ENCODE results near the gene KRCC1. TPM values are rescaled to one million over a fixed set of nuclear protein-coding genes. Genes with fewer than 3 reads are reported as not detected.

The KRCC1 gene
- total and polyA plus RNA-seq, 2 experiments from 2014 or later: 10.3 to 12.5 TPM

DNA sequence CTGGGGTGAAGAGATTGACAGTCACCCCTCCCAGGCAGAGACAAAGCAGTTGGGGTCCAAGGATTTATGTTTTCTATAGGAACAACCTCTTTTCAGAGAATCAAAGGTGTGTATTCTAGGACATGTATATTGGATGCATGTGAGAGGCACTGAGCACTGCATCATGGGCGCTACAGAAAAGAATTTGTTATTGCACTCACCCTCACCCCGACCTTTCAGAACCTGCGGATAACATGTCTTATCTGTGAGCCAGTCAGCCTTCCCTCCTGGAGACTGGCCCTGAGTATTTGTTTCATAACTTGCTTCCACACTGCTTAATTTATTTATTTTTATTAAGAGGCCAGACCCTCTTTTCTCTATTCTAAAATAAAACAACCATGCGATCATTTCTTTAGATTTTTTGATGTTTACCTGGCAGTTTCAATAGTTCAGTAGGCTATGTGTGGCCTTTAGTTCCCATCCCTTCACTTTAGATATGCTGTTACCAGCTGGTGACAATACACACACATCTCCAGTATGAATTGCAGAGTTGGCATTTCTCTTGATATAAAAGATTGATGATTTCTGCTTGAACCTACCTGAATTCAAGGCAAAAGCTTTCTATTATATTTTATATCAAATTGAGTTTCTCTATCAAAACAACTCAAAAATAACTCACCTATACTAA, 42.4 kb upstream of the KRCC1 start (continued):
- TF ChIP-seq, protein P1, sequence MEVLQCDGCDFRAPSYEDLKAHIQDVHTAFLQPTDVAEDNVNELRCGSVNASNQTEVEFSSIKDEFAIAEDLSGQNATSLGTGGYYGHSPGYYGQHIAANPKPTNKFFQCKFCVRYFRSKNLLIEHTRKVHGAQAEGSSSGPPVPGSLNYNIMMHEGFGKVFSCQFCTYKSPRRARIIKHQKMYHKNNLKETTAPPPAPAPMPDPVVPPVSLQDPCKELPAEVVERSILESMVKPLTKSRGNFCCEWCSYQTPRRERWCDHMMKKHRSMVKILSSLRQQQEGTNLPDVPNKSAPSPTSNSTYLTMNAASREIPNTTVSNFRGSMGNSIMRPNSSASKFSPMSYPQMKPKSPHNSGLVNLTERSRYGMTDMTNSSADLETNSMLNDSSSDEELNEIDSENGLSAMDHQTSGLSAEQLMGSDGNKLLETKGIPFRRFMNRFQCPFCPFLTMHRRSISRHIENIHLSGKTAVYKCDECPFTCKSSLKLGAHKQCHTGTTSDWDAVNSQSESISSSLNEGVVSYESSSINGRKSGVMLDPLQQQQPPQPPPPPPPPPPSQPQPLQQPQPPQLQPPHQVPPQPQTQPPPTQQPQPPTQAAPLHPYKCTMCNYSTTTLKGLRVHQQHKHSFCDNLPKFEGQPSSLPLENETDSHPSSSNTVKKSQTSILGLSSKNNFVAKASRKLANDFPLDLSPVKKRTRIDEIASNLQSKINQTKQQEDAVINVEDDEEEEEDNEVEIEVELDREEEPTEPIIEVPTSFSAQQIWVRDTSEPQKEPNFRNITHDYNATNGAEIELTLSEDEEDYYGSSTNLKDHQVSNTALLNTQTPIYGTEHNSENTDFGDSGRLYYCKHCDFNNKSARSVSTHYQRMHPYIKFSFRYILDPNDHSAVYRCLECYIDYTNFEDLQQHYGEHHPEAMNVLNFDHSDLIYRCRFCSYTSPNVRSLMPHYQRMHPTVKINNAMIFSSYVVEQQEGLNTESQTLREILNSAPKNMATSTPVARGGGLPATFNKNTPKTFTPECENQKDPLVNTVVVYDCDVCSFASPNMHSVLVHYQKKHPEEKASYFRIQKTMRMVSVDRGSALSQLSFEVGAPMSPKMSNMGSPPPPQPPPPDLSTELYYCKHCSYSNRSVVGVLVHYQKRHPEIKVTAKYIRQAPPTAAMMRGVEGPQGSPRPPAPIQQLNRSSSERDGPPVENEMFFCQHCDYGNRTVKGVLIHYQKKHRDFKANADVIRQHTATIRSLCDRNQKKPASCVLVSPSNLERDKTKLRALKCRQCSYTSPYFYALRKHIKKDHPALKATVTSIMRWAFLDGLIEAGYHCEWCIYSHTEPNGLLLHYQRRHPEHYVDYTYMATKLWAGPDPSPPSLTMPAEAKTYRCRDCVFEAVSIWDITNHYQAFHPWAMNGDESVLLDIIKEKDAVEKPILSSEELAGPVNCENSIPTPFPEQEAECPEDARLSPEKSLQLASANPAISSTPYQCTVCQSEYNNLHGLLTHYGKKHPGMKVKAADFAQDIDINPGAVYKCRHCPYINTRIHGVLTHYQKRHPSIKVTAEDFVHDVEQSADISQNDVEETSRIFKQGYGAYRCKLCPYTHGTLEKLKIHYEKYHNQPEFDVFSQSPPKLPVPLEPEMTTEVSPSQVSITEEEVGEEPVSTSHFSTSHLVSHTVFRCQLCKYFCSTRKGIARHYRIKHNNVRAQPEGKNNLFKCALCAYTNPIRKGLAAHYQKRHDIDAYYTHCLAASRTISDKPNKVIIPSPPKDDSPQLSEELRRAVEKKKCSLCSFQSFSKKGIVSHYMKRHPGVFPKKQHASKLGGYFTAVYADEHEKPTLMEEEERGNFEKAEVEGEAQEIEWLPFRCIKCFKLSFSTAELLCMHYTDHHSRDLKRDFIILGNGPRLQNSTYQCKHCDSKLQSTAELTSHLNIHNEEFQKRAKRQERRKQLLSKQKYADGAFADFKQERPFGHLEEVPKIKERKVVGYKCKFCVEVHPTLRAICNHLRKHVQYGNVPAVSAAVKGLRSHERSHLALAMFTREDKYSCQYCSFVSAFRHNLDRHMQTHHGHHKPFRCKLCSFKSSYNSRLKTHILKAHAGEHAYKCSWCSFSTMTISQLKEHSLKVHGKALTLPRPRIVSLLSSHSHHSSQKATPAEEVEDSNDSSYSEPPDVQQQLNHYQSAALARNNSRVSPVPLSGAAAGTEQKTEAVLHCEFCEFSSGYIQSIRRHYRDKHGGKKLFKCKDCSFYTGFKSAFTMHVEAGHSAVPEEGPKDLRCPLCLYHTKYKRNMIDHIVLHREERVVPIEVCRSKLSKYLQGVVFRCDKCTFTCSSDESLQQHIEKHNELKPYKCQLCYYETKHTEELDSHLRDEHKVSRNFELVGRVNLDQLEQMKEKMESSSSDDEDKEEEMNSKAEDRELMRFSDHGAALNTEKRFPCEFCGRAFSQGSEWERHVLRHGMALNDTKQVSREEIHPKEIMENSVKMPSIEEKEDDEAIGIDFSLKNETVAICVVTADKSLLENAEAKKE (CRISPR knock-in tag; IDR thresholded peaks at IDR 0.05): no peak
- TF ChIP-seq EZH2phosphoT487 (IDR thresholded peaks at IDR 0.05; ENCODE audit: unreplicated experiment): no peak
- no peak for TF ChIP-seq POLR2AphosphoS5 (IDR thresholded peaks at IDR 0.05; ENCODE audit: low read depth)
- TF ChIP-seq ZNF114 (CRISPR knock-in tag; IDR thresholded peaks at IDR 0.05): no peak
- no peak for TF ChIP-seq ETS1 (IDR thresholded peaks at IDR 0.05)
- no peak for TF ChIP-seq STAT1 (IDR thresholded peaks at IDR 0.05; ENCODE audit: unreplicated experiment)
- TF ChIP-seq NANOG (IDR thresholded peaks at IDR 0.05; ENCODE audit: borderline replicate concordance): no peak

DNA sequence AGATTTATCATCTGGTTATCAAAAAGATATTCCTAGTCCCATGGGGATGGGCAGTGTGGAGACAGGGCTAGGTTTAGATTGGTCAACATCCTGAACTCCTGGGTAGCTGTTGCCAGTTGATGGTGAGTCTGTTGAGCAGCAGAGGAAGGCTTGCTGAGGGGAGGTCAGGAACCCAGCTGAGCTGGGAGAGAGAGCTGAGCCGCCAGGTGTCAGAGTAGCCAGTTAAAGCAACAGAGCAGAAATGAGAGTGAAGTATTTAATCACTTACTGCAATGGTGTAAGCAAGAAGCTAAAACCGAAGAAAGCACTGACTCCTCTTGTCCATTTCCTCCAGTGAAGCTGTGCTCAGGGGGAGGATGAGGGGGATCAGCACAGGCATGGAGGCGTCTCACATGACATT, 41.6 kb upstream of the KRCC1 start:
- Histone ChIP-seq H2AFZ (peak overlapping the region; percentile 32; the same call in 1 of the 2 replicates), H3K36me3 (ENCODE audit: insufficient read depth) (no peaks in the 10 kb centered on the region), H3K27ac (ENCODE audit: low read depth) (no peak overlapping the region), H3K9me2 (ENCODE audit: insufficient read depth) (no peaks in the 10 kb centered on the region), H3K4me2 (no peak overlapping the region), H4K20me1 (replicated peaks; ENCODE audit: insufficient read depth) (no peaks in the 10 kb centered on the region), H3F3A (replicated peaks; ENCODE audit: low read depth) (no peaks in the 10 kb centered on the region), H3K79me2 (replicated peaks; ENCODE audit: insufficient read depth) (no peaks in the 10 kb centered on the region), H3K4me3 (no peak overlapping the region), H3K4me1 (ENCODE audit: insufficient read depth) (peaks cover 7% of the 10 kb centered on the region), H3K27me3 (ENCODE audit: insufficient read depth) (no peaks in the 10 kb centered on the region)
- Mint-ChIP-seq H3K27me3 (ENCODE audit: insufficient read depth, low read depth, poor library complexity) (peaks cover 2% of the 10 kb centered on the region), H3K27ac (no peak overlapping the region), H3K36me3 (ENCODE audit: low read depth) (no peaks in the 10 kb centered on the region), H3K4me1 (peaks cover 33% of the 10 kb centered on the region), H3K9me3 (no peaks in the 10 kb centered on the region), H3K4me3 (no peak overlapping the region)
- DNase-seq (ENCODE audit: low spot score) (no peak), ATAC-seq (no peak)
- TF ChIP-seq JUNB (IDR thresholded peaks at IDR 0.05; ENCODE audit: unreplicated experiment): no peak
- no peak for TF ChIP-seq ZNF331 (CRISPR knock-in tag; IDR thresholded peaks at IDR 0.05; ENCODE audit: low read depth)
- TF ChIP-seq ZNF114 (CRISPR knock-in tag; IDR thresholded peaks at IDR 0.05): no peak
- no peak for TF ChIP-seq EZH2phosphoT487 (IDR thresholded peaks at IDR 0.05; ENCODE audit: unreplicated experiment)
- TF ChIP-seq, protein P2, sequence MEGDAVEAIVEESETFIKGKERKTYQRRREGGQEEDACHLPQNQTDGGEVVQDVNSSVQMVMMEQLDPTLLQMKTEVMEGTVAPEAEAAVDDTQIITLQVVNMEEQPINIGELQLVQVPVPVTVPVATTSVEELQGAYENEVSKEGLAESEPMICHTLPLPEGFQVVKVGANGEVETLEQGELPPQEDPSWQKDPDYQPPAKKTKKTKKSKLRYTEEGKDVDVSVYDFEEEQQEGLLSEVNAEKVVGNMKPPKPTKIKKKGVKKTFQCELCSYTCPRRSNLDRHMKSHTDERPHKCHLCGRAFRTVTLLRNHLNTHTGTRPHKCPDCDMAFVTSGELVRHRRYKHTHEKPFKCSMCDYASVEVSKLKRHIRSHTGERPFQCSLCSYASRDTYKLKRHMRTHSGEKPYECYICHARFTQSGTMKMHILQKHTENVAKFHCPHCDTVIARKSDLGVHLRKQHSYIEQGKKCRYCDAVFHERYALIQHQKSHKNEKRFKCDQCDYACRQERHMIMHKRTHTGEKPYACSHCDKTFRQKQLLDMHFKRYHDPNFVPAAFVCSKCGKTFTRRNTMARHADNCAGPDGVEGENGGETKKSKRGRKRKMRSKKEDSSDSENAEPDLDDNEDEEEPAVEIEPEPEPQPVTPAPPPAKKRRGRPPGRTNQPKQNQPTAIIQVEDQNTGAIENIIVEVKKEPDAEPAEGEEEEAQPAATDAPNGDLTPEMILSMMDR (conservative IDR thresholded peaks at IDR 0.05; ENCODE audit: low read depth in 2 of 2): no peak
- TF ChIP-seq NANOG (IDR thresholded peaks at IDR 0.05; ENCODE audit: borderline replicate concordance): no peak

Data from GM23338 (cell line).